CD14-positive monocyte (primary cell): ENCODE results near the gene ART1. TPM values are rescaled to one million over a fixed set of nuclear protein-coding genes. Genes with fewer than 3 reads are reported as not detected.
A peak's percentile ranks its signal among the peaks of the same experiment; 100 is the strongest.

ENCODE experiments used
- DNase-seq, 3 donors: peaks; one replicate each; pipeline ENCODE4 v3.0.0-alpha.2; 2011 to 2022
- H2AFZ ChIP-seq: 2 replicates; pipeline ENCODE4 v1.6.0; 2012; ENCODE audit warnings: mild to moderate bottlenecking, low read depth, low read length, inconsistent platforms; ENCODE audit not compliant: insufficient read depth, poor library complexity, severe bottlenecking
- H3K27ac ChIP-seq, 2 donors: 1 replicate in 1 of 2; 2 replicates in 1 of 2; pipeline ENCODE4 v1.5.1; 2012 to 2013; ENCODE audit warnings: low read length in 2 of 2, control low read depth in 1 of 2, inconsistent platforms in 1 of 2, low read depth in 1 of 2, mild to moderate bottlenecking in 1 of 2
- H3K27me3 ChIP-seq, 2 donors: one replicate each; pipeline versions ENCODE4 v1.6.0 to v1.6.1; 2011 to 2013; ENCODE audit warnings: low read length in 2 of 2; ENCODE audit not compliant: control insufficient read depth in 2 of 2, insufficient read depth in 2 of 2
- H3K36me3 ChIP-seq, 2 donors: replicated peaks in 1 of 2; 1 replicate in 1 of 2; 2 replicates in 1 of 2; pipeline versions ENCODE4 v1.5.1 to v1.6.1; 2012 to 2013; ENCODE audit warnings: low read length in 2 of 2, control low read depth in 1 of 2, inconsistent platforms in 1 of 2, mild to moderate bottlenecking in 1 of 2; ENCODE audit not compliant: insufficient read depth in 2 of 2, control insufficient read depth in 1 of 2
- H3K4me1 ChIP-seq, 2 donors: 1 replicate in 1 of 2; 2 replicates in 1 of 2; pipeline versions ENCODE4 v1.5.1 to v1.6.1; 2012 to 2013; ENCODE audit warnings: low read length in 2 of 2, control low read depth in 1 of 2, inconsistent platforms in 1 of 2, mild to moderate bottlenecking in 1 of 2, moderate library complexity in 1 of 2; ENCODE audit not compliant: insufficient read depth in 2 of 2, control insufficient read depth in 1 of 2
- H3K4me2 ChIP-seq: replicated peaks from 2 replicates; pipeline ENCODE3; 2012; ENCODE audit warnings: low read length, moderate library complexity, mild to moderate bottlenecking; ENCODE audit not compliant: poor library complexity, severe bottlenecking; ENCODE audit errors: extremely low read depth
- H3K4me3 ChIP-seq, 3 experiments: fragments of 200-600 bp in 1 of 3; sonication (generic) in 1 of 3; replicated peaks in 1 of 3; 1 replicate in 2 of 3; 2 replicates in 1 of 3; pipeline ENCODE4 v1.5.1; 2011 to 2013; ENCODE audit warnings: low read length in 3 of 3, mild to moderate bottlenecking in 3 of 3, control low read depth in 2 of 3, low read depth in 2 of 3, inconsistent platforms in 1 of 3, moderate library complexity in 1 of 3
- H3K79me2 ChIP-seq: 2 replicates; pipeline ENCODE4 v1.6.0; 2012; ENCODE audit warnings: mild to moderate bottlenecking, control low read depth, inconsistent platforms, low read length, moderate library complexity; ENCODE audit not compliant: insufficient read depth
- H3K9ac ChIP-seq: 2 replicates; pipeline ENCODE4 v1.6.0; 2017; ENCODE audit warnings: low read length, mild to moderate bottlenecking; ENCODE audit not compliant: insufficient read depth, poor library complexity, severe bottlenecking
- H3K9me3 ChIP-seq, 2 donors: replicated peaks in 1 of 2; 1 replicate in 1 of 2; 2 replicates in 1 of 2; pipeline versions ENCODE4 v1.5.1 to v1.6.1; 2012 to 2013; ENCODE audit warnings: low read length in 2 of 2, control low read depth in 1 of 2; ENCODE audit not compliant: control insufficient read depth in 1 of 2, insufficient read depth in 1 of 2
- H4K20me1 ChIP-seq: 2 replicates; pipeline ENCODE4 v1.6.0; 2012; ENCODE audit warnings: mild to moderate bottlenecking, low read length, control low read depth, moderate library complexity; ENCODE audit not compliant: insufficient read depth
- H3K27ac Mint-ChIP-seq, 7 donors: one replicate each; pipeline ENCODE4 v1.8.0; 2020; ENCODE audit warnings: mild to moderate bottlenecking in 7 of 7, mixed read lengths in 7 of 7, moderate library complexity in 6 of 7, inconsistent platforms in 2 of 7
- H3K27me3 Mint-ChIP-seq, 3 donors: one replicate each; pipeline ENCODE4 v1.8.0; 2021 to 2022; ENCODE audit warnings: low read depth in 3 of 3, mild to moderate bottlenecking in 3 of 3, mixed read lengths in 3 of 3, moderate library complexity in 3 of 3, inconsistent platforms in 1 of 3
- H3K36me3 Mint-ChIP-seq, 2 donors: one replicate each; pipeline ENCODE4 v1.8.0; 2020; ENCODE audit warnings: mixed read lengths in 2 of 2, inconsistent platforms in 1 of 2, mild to moderate bottlenecking in 1 of 2
- H3K4me1 Mint-ChIP-seq: one replicate; pipeline ENCODE4 v1.8.0; 2020; ENCODE audit warnings: mild to moderate bottlenecking, mixed read lengths
- H3K4me3 Mint-ChIP-seq, 2 donors: one replicate each; pipeline ENCODE4 v1.8.0; 2020; ENCODE audit warnings: mild to moderate bottlenecking in 2 of 2, mixed read lengths in 2 of 2, moderate library complexity in 1 of 2
- H3K9me3 Mint-ChIP-seq, 7 donors: one replicate each; pipeline ENCODE4 v1.8.0; 2020 to 2022; ENCODE audit warnings: mixed read lengths in 7 of 7, mild to moderate bottlenecking in 6 of 7, moderate library complexity in 6 of 7, inconsistent platforms in 2 of 7
- CTCF ChIP-seq: fragments of 200-600 bp; IDR thresholded peaks from one replicate; pipeline ENCODE4 v1.8.0; 2022; ENCODE audit warnings: antibody characterized with exemption, mild to moderate bottlenecking
- WGBS: methylation state at CpG from one replicate; pipeline ENCODE4 v1.1.5; 2013; ENCODE audit warnings: missing lambda C conversion rate; ENCODE audit not compliant: insufficient coverage; 5-methylcytosine and 5-hydroxymethylcytosine counted together
- intact Hi-C, 2 donors: fragments of 100-400 bp; cut with micrococcal nuclease; formaldehyde crosslinking; loops; one replicate each; pipeline versions ENCODE4 v1.15.0 to v1.15.1; 2023
- polyA plus RNA-seq, 3 donors: library from polyadenylated mRNA; depleted of rRNA in 1 of 3; unstranded in 2 of 3; stranded (reverse) in 1 of 3; fragments of 300-500 nt in 2 of 3; fragments of >200 nt in 1 of 3; fragmentation: Illumina TruSeq in 2 of 3; gene quantifications; 1 replicate in 2 of 3; 2 replicates in 1 of 3; pipeline ENCODE4 v1.2.3, GENCODE V29; 2012 to 2021

The ART1 gene
- polyA plus RNA-seq, 3 donors, result not detected

DNA sequence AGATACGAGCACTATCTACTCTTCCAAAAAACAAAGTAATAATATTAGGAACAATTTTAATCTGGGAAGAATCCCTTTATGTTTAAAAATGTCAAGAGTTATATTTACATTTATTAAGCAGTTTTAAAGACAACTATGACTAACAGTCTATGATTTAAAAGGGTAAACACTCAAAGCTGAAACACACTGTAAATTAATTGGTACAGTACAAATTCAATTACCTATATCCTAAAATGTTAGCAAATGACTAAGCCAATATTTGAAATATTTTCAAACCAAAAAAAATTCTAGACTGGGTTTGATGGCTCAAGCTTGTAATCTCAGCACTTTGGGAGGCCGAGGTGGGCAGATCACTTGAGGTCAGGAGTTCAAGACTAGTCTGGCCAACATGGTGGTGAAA lies 62.2 kb downstream of the ART1 start:
- H3K9me3 ChIP-seq, result no peaks in the 10 kb centered on the region
- peak overlapping the region in 1 of 2 donors; percentile 31 for H3K27ac ChIP-seq
- TF ChIP-seq CTCF, result no peak
- peaks cover 24% of the 10 kb centered on the region for H4K20me1 ChIP-seq
- no CpG with 5 or more reads among the region's 2 CpGs for WGBS
- no peaks in the 10 kb centered on the region for H3K79me2 ChIP-seq
- Mint-ChIP-seq H3K27ac (peak overlapping the region in 1 of 7 donors; percentile 63), H3K4me1 (peaks cover 3% of the 10 kb centered on the region), H3K4me3 (no peak overlapping the region), H3K27me3 (no peaks in the 10 kb centered on the region), H3K36me3 (peaks cover 67 to 83% of the 10 kb centered on the region in 2 donors), H3K9me3 (no peaks in the 10 kb centered on the region)
- H3K36me3 ChIP-seq, result peaks cover 87 to 95% of the 10 kb centered on the region in 2 donors
- no peak overlapping the region for H3K9ac ChIP-seq
- no peak overlapping the region for H2AFZ ChIP-seq
- no peak overlapping the region for H3K4me2 ChIP-seq
- no peaks in the 10 kb centered on the region for H3K27me3 ChIP-seq
- no peak overlapping the region for H3K4me3 ChIP-seq
- DNase-seq, result no peak
- intact Hi-C loops, result no loop called here
- H3K4me1 ChIP-seq, result no peaks in the 10 kb centered on the region

DNA sequence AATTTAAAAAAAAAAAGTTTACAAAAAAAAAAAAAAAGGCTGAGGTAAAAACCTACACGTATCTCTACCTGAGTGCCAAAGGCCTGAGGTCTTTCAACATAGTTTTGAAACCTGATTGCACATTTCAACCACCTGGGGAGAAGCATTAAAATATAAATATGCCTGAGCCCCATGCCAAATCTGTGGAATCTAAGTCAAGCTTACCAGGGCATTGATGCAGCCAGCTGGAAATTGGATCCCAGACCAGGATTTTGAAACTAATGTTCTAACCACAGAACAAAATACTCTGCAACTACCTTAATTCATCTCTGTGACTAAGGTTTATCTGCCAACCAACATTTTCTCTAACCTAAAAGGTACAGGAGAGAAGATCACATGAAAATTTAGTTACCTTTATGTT lies 65.0 kb downstream of the ART1 start:
- Histone ChIP-seq H2AFZ (no peak overlapping the region), H4K20me1 (peaks cover 19% of the 10 kb centered on the region), H3K9me3 (no peaks in the 10 kb centered on the region), H3K36me3 (peaks cover 88 to 95% of the 10 kb centered on the region in 2 donors), H3K9ac (no peak overlapping the region), H3K4me2 (no peak overlapping the region), H3K79me2 (no peaks in the 10 kb centered on the region), H3K4me1 (no peaks in the 10 kb centered on the region), H3K27ac (peak overlapping the region in 1 of 2 donors; percentile 36), H3K4me3 (no peak overlapping the region), H3K27me3 (no peaks in the 10 kb centered on the region)
- Mint-ChIP-seq H3K27ac (no peak overlapping the region), H3K36me3 (peaks cover 71 to 79% of the 10 kb centered on the region in 2 donors), H3K4me1 (peaks cover 3% of the 10 kb centered on the region), H3K9me3 (peaks cover 0 to 1% (median 0%) of the 10 kb centered on the region in 7 donors), H3K27me3 (no peaks in the 10 kb centered on the region), H3K4me3 (no peak overlapping the region)
- TF ChIP-seq CTCF, result no peak
- intact Hi-C loops, result no loop called here
- DNase-seq, result no peak
- WGBS, result no CpG with 5 or more reads among the region's 1 CpG
